DOHH2 (cell line): ENCODE data around the gene PPARD.
A peak's percentile ranks its signal among the peaks of the same experiment; 100 is the strongest.

Experiments used
- H3F3A ChIP-seq: fragments of 200-600 bp; sonication (generic), shearing (Covaris generic); 2 replicates; pipeline ENCODE4 v1.6.0; 2016; ENCODE audit warnings: antibody characterized with exemption, mild to moderate bottlenecking; ENCODE audit not compliant: control insufficient read depth, insufficient read depth
- H3K27ac ChIP-seq: fragments of 200-600 bp; sonication (generic); 2 replicates; pipeline ENCODE4 v1.5.1; 2014; ENCODE audit warnings: low read depth, mild to moderate bottlenecking, low read length, moderate library complexity
- H3K27me3 ChIP-seq: fragments of 200-600 bp; sonication (generic); 2 replicates; pipeline ENCODE4 v1.6.1; 2014; ENCODE audit warnings: mild to moderate bottlenecking, low read length, mixed read lengths; ENCODE audit not compliant: control insufficient read depth
- H3K36me3 ChIP-seq: fragments of 200-600 bp; sonication (generic); 2 replicates; pipeline ENCODE4 v1.6.1; 2014; ENCODE audit warnings: mild to moderate bottlenecking, low read length, moderate library complexity, mixed read lengths; ENCODE audit not compliant: control insufficient read depth
- H3K4me1 ChIP-seq: fragments of 200-600 bp; sonication (generic); 2 replicates; pipeline ENCODE4 v1.6.1; 2014; ENCODE audit warnings: mild to moderate bottlenecking, low read length, mixed read lengths; ENCODE audit not compliant: control insufficient read depth
- H3K4me2 ChIP-seq: fragments of 200-600 bp; sonication (generic); 2 replicates; pipeline ENCODE4 v1.6.0; 2014; ENCODE audit warnings: mild to moderate bottlenecking, low read length, moderate library complexity
- H3K4me3 ChIP-seq: fragments of 200-600 bp; sonication (generic); 2 replicates; pipeline ENCODE4 v1.5.1; 2014; ENCODE audit warnings: mild to moderate bottlenecking, low read length, mixed read lengths
- H3K79me2 ChIP-seq: fragments of 200-600 bp; sonication (generic); 2 replicates; pipeline ENCODE4 v1.6.1; 2014; ENCODE audit warnings: mild to moderate bottlenecking, low read length, mixed read lengths; ENCODE audit not compliant: control insufficient read depth
- H3K9me2 ChIP-seq: fragments of 200-600 bp; sonication (generic); replicated peaks from 2 replicates; pipeline ENCODE4 v1.6.1; 2014; ENCODE audit warnings: mild to moderate bottlenecking, low read length, mixed read lengths; ENCODE audit not compliant: control insufficient read depth
- H3K9me3 ChIP-seq: fragments of 200-600 bp; sonication (generic); 2 replicates; pipeline ENCODE4 v1.6.1; 2014; ENCODE audit warnings: antibody characterized with exemption, low read length, mixed read lengths; ENCODE audit not compliant: control insufficient read depth, insufficient read depth
- H4K20me1 ChIP-seq: fragments of 200-600 bp; sonication (generic); 2 replicates; pipeline ENCODE4 v1.6.0; 2014; ENCODE audit warnings: low read depth, mild to moderate bottlenecking, antibody characterized with exemption, low read length, moderate library complexity; ENCODE audit not compliant: control insufficient read depth, insufficient read depth
- EZH2phosphoT487 ChIP-seq: fragments of 200-600 bp; sonication (generic); IDR thresholded peaks from 2 replicates; pipeline ENCODE4 v1.6.1; 2017; ENCODE audit warnings: borderline replicate concordance, mild to moderate bottlenecking, antibody characterized with exemption, low read length, moderate library complexity, mixed read lengths
- TF ChIP-seq, protein P1 (sequence below): fragments of 200-600 bp; sonication (generic); IDR thresholded peaks from one replicate; pipeline ENCODE4 v1.5.1; 2014; ENCODE audit warnings: antibody characterized with exemption, mild to moderate bottlenecking, low read depth, low read length; ENCODE audit not compliant: poor library complexity, severe bottlenecking

The PPARD gene

DNA sequence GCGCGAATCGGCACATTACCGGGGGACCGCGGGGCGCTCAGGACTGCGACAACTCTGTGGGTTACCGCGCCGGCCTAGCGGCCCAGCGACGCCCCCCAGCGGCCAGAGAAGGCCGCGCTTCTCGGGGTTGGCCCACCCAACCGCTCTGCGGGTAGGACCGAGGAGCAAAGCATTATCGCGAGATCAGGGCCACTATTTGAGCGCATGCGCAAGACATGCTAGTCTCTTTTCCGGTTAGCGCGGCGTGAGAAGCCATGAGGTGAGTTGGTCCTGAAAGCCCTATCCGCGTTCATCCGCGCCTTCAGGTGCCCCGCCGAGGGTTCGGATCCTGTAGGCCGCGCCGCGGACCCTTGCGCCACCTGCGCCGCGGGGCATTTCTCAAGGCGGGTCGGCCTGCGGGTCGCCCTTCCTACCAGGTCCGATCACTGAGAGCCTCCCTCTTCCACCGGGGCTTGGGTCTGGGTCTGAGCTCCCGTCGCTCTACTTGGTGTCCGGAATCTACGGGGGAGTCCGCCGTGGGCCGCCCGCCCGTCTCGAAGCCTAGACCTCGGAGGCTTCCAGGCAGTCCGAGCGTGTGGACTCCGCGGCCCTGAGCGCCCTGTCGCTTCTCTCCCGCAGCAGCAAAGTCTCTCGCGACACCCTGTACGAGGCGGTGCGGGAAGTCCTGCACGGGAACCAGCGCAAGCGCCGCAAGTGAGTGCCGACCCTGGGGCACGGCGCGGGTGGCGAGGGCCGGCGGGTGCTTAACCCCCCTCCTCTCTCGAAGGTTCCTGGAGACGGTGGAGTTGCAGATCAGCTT lies 126.0 kb downstream of the PPARD start, which contains the start of gene RPL10A:
Gene RPL10A (plus strand): TSS at position 221 of the 799 bp plus-strand sequence. CDS start 34 bp downstream, at position 255.
- Histone ChIP-seq H3K27ac (peak within 1 kb of the TSS; percentile 84), H3K36me3 (peaks cover 69% of the 10 kb centered on the region), H3K4me1 (peaks cover 37% of the 10 kb centered on the region), H3K27me3 (no peaks in the 10 kb centered on the region), H4K20me1 (peaks cover 21% of the 10 kb centered on the region; the same call in 1 of the 2 replicates), H3K4me2 (peak within 1 kb of the TSS; percentile 96), H3K4me3 (peak within 1 kb of the TSS; percentile 87), H3F3A (peaks cover 51% of the 10 kb centered on the region), H3K79me2 (peaks cover 30% of the 10 kb centered on the region), H3K9me2 (no peaks in the 10 kb centered on the region), H3K9me3 (no peaks in the 10 kb centered on the region)
- no peak for TF ChIP-seq EZH2phosphoT487
- TF ChIP-seq, protein P1, sequence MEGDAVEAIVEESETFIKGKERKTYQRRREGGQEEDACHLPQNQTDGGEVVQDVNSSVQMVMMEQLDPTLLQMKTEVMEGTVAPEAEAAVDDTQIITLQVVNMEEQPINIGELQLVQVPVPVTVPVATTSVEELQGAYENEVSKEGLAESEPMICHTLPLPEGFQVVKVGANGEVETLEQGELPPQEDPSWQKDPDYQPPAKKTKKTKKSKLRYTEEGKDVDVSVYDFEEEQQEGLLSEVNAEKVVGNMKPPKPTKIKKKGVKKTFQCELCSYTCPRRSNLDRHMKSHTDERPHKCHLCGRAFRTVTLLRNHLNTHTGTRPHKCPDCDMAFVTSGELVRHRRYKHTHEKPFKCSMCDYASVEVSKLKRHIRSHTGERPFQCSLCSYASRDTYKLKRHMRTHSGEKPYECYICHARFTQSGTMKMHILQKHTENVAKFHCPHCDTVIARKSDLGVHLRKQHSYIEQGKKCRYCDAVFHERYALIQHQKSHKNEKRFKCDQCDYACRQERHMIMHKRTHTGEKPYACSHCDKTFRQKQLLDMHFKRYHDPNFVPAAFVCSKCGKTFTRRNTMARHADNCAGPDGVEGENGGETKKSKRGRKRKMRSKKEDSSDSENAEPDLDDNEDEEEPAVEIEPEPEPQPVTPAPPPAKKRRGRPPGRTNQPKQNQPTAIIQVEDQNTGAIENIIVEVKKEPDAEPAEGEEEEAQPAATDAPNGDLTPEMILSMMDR, result peak; percentile 97

DNA sequence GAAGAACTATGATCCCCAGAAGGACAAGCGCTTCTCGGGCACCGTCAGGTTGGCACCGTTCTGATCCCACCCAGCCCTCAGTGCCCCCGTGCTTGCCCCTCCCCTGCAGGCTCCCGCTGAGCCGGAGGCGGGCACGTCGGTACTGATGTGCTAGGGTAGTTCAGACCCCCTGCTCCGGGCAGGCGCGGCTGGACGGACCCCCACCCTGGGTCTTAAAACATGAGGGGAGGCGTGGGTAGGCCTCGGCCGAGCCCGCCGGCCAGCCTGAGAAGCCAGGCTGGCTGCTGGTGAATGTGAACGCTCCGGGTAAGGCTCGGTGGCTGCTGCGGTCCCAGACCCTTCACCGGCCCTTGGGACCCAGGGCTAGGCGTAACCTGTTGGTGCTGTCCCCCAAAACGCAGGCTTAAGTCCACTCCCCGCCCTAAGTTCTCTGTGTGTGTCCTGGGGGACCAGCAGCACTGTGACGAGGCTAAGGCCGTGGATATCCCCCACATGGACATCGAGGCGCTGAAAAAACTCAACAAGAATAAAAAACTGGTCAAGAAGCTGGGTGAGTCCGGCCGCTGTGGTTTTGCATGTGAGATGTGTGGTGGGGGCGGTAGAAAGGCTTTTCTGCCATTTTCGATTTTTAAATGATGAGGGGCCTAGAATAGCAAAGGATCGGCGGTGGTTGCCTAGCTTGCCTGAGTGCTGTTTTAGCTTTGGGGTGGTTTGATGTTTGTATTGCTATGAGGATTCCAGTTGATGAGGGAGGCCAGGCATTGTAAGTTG lies 126.8 kb downstream of the PPARD start:
- H3K27me3 ChIP-seq, result no peaks in the 10 kb centered on the region
- peak overlapping the region; percentile 96 for H3K4me2 ChIP-seq
- TF ChIP-seq EZH2phosphoT487, result no peak
- TF ChIP-seq, protein P1, result no peak
- peak overlapping the region; percentile 84 for H3K27ac ChIP-seq
- peak overlapping the region; percentile 87 for H3K4me3 ChIP-seq
- H3K36me3 ChIP-seq, result peaks cover 69% of the 10 kb centered on the region
- peaks cover 21% of the 10 kb centered on the region; the same call in 1 of the 2 replicates for H4K20me1 ChIP-seq
- H3K9me3 ChIP-seq, result no peaks in the 10 kb centered on the region
- peaks cover 59% of the 10 kb centered on the region for H3F3A ChIP-seq
- peaks cover 37% of the 10 kb centered on the region for H3K4me1 ChIP-seq
- no peaks in the 10 kb centered on the region for H3K9me2 ChIP-seq
- H3K79me2 ChIP-seq, result peaks cover 30% of the 10 kb centered on the region

GRCh38 chr6:35469751-35470662 lies 127.6 kb downstream of the PPARD start:
- TF ChIP-seq EZH2phosphoT487, result no peak
- TF ChIP-seq, protein P1, result no peak
- H3K79me2 ChIP-seq, result peaks cover 30% of the 10 kb centered on the region
- H3K4me2 ChIP-seq, result peak overlapping the region; percentile 96
- no peaks in the 10 kb centered on the region for H3K9me3 ChIP-seq
- peaks cover 69% of the 10 kb centered on the region for H3K36me3 ChIP-seq
- no peaks in the 10 kb centered on the region for H3K27me3 ChIP-seq
- no peaks in the 10 kb centered on the region for H3K9me2 ChIP-seq
- peaks cover 37% of the 10 kb centered on the region for H3K4me1 ChIP-seq
- H4K20me1 ChIP-seq, result peaks cover 21% of the 10 kb centered on the region; the same call in 1 of the 2 replicates
- peaks cover 63% of the 10 kb centered on the region for H3F3A ChIP-seq
- H3K27ac ChIP-seq, result peak overlapping the region; percentile 84
- H3K4me3 ChIP-seq, result peak overlapping the region; percentile 87
